GM20000 (cell line): ENCODE data around the gene MRPL20.

Experiments used
- DNase-seq: peaks from one replicate; pipeline ENCODE4 v3.0.0; 2012; ENCODE audit warnings: low spot score
- TF ChIP-seq, protein P1 (sequence below): IDR thresholded peaks from 2 replicates; pipeline ENCODE4 v1.5.1; 2012; ENCODE audit warnings: mild to moderate bottlenecking, control low read depth; ENCODE audit errors: extremely low read depth, missing control alignments

Gene MRPL20

DNA sequence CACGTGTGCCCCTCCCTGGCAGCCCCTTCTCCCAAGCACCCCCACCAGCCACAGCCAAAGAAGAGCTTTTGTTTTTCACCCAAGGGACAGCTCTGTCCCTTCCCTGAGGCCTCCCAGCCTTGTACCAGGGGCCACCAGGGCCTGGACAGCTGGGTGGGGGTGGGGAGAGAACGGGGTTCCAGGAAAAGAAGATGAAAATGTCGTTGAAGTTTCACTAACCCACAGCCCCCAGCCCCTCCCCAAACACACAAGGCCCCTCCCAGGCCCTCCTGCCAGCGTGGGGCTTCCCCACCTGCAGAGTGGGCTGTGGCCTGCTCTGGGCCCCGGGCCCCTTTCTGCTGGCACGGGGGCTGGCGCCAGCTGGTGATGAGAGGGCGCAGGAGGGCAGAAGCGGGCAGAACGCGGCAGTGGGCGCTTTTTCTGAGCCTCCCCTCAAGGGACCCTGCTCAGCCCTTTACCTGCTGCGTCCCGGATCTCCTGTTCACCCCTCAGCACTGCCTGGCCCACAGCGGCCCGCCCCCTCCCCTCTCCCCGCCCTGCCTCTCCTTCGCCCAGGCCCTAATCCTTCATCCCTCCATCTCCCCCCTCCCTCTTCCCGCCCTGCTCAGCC lies 19.5 kb upstream of the MRPL20 start:
- DNase-seq: peak; percentile 38

DNA sequence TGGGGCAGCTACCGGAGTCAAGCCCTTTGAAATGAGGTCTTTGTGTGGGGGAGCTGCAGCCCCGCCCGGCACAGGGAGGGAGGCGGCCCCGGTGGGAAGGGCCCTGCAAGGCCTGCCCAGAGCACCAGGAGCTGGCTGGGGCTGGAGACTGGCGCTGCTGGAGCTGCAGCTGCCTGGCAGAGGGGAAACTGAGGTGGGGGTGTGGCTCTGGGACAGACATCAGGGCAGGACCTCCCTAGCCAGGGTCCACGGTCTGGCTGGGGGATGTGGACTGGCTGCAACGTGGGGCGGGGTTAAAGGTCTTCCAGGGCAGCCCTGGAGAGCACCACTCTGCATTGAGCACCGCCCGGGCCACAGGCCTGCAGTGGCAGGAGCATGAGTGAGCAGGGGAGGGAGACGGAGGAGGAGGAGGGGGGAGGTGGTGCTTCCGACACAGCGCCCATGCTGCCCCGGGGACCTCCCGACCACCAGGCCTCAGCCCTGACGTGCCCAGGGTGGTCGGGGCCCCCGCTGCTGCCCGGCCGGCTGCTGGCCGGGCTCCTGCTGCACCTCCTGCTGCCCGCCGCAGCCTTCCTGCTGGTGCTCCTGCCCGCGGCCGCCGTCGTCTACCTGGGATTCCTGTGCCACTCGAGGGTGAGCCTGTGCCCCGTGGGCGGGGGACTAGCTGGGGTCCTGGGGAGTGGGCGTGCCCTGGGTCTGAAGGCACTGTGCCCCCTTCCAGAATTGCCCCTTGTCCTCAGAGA lies 18.8 kb upstream of the MRPL20 start:
- TF ChIP-seq, protein P1, sequence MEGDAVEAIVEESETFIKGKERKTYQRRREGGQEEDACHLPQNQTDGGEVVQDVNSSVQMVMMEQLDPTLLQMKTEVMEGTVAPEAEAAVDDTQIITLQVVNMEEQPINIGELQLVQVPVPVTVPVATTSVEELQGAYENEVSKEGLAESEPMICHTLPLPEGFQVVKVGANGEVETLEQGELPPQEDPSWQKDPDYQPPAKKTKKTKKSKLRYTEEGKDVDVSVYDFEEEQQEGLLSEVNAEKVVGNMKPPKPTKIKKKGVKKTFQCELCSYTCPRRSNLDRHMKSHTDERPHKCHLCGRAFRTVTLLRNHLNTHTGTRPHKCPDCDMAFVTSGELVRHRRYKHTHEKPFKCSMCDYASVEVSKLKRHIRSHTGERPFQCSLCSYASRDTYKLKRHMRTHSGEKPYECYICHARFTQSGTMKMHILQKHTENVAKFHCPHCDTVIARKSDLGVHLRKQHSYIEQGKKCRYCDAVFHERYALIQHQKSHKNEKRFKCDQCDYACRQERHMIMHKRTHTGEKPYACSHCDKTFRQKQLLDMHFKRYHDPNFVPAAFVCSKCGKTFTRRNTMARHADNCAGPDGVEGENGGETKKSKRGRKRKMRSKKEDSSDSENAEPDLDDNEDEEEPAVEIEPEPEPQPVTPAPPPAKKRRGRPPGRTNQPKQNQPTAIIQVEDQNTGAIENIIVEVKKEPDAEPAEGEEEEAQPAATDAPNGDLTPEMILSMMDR: no peak
- no peak for DNase-seq

More for the DNA sequence above, 19.5 kb upstream of the MRPL20 start:
- TF ChIP-seq, protein P1: no peak

DNA sequence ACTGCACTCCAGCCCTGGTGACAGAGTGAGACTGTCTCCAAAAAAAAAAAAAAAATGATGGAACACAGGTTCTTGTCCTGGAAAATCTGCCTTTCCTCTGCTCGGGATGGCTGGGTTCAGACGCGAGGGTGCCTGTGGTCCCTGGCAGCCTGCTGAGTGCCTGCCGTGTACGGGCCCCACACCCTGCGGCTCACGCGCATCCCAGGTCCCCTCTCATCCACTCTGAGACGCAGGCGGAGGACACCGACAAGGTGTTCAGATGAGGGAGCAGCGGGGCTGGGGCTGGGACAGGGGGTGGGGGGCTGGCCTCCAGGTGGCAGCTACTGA lies 18.3 kb upstream of the MRPL20 start:
- DNase-seq: no peak
- TF ChIP-seq, protein P1: no peak

DNA sequence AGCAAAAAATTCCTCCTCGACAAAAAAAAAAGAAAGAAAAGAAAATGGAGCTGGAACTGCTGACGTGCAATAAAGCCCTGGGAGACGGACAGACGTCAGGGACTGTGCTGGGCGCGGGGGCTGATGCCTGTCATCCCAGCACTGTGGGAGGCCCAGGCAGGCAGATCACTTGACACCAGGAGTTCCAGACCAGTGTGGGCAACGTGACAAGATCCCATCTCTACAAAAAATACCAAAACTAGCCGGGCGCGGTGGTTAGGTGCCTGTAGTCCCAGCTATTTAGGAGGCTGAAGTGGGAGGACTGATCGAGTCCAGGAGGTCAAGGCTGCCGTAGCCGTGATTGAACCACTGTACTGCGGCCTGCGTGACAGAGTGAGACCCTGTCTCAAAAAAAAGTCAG lies 17.6 kb upstream of the MRPL20 start:
- no peak for DNase-seq
- TF ChIP-seq, protein P1: no peak

DNA sequence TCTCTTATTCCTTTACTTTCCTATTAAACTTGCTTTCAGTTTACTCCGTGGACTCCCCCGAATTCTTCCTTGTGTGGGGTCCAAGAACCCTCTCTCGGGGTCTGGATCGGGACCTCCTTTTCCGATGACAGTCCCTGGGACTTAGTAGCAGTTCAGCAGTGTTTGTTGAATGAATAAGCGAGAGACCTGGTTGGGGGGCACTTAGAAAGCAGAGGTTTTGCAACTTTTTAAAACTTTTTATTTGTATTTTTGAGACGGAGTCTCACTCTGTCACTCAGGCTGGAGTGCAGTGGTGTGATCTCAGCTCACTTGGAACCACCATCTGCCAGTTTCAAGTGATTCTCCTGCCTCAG lies 16.1 kb upstream of the MRPL20 start:
- DNase-seq: no peak
- TF ChIP-seq, protein P1: no peak

DNA sequence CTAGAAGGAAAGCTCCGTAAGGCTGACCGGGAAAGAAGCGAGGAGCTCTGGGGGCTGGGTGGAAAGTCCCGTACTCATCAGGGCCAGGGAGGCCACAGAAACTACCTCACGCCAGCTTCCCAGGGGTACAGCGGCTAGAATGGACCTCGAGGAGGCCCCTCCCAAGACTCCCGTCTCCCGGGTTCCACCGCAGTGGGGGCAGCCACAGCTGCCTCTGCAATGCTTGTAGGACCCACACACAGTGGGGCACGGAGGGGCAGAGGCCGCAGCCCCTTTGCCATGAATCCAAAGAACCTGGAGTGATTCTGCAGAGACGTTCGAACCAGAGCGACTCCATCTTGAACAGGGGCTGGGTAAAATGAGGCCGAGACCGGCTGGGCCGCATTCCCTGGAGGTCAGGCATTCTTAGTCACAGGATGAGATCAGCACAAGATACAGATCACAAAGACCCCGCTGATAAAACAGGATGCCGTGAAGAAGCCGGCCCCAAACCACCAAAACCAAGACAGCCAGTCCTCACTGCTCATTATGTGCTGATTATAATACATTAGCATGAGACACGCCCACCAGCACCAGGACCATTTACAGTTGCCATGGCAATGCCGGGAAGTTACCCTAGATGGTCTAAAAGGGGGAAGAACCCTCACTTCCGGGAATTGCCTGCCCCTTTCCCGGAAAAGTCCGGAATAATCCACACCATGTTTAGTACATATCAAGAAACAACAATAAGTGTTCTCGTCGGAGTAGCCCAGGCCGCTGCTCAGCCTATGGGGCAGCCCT lies 15.6 kb upstream of the MRPL20 start:
- TF ChIP-seq, protein P1: no peak
- no peak for DNase-seq

DNA sequence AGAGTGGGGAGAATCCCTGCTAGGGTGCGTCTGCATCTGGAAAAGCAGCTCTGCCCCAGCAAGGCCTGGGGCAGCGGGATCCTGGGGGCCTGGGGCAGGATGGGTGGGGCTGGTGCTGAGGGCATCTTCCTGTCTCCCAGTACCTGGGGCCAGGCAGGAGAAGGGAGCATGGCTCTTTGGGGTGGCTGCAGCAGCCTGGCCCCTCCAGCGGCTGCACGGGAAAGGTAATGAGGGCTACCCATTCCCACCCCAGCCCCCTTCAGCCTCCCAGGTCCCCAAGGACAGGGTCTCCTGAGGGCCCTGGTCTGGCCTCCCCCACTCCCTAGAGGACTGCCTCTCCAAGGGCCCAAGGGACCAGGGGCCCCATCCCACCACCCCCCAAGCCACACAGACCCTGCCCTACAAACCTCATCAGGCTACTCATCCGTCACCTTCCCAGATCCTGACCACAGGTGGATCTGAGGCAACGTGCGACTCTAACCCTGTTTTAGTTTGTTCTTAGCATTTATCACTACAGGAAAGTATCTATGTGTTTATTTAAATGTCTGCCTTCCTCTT lies 14.9 kb upstream of the MRPL20 start:
- TF ChIP-seq, protein P1: no peak
- peak; percentile 13 for DNase-seq
